Colonic mucosa (tissue), 4 donors: Measurements from ENCODE around the gene USP22. TPM values are rescaled to one million over a fixed set of nuclear protein-coding genes. Genes with fewer than 3 reads are reported as not detected.

Source experiments
- DNase-seq: peaks from one replicate; pipeline ENCODE4 v3.0.0-alpha.2; 2020
- H3K27ac ChIP-seq: fragments of 200-600 bp; one replicate; pipeline ENCODE4 v1.8.0; 2021
- H3K27me3 ChIP-seq: fragments of 200-600 bp; one replicate; pipeline ENCODE4 v1.8.0; 2021
- H3K36me3 ChIP-seq: fragments of 200-600 bp; one replicate; pipeline ENCODE4 v1.8.0; 2021
- H3K4me1 ChIP-seq: fragments of 200-600 bp; one replicate; pipeline ENCODE4 v1.8.0; 2021; ENCODE audit warnings: mild to moderate bottlenecking
- H3K4me3 ChIP-seq: fragments of 200-600 bp; one replicate; pipeline ENCODE4 v1.8.0; 2021
- H3K9ac ChIP-seq, 2 donors: one replicate each; pipeline ENCODE4 v1.7.0; 2013; ENCODE audit warnings: control low read depth in 2 of 2, low read depth in 2 of 2, low read length in 2 of 2
- H3K9me3 ChIP-seq: fragments of 200-600 bp; one replicate; pipeline ENCODE4 v1.8.0; 2021
- intact Hi-C: fragments of 100-400 bp; cut with DNase I; formaldehyde crosslinking; loops from one replicate; pipeline ENCODE4 v1.14.1; 2022
- total RNA-seq, 2 donors: library from RNA; stranded (reverse); fragmentation: NEBNext Ultra II Directional in 1 of 2; extraction: Animal tissue kit (Norgen Biotek cat#: 25700) in 1 of 2; gene quantifications; one replicate each; pipeline ENCODE4 v1.2.1, GENCODE V29; 2021
- TF ChIP-seq, protein P1 (sequence below): fragments of 200-600 bp; IDR thresholded peaks from one replicate; pipeline ENCODE4 v1.8.0; 2022; ENCODE audit warnings: antibody characterized with exemption, mild to moderate bottlenecking
- donor health status: healthy.
- donor health status: DM: no; HTN: no; CAD: no.
- donor health status: DM: no; HTN: no; CAD: no.

USP22 gene
- total RNA-seq, 2 donors from 2014 or later = 174 to 190 TPM

DNA sequence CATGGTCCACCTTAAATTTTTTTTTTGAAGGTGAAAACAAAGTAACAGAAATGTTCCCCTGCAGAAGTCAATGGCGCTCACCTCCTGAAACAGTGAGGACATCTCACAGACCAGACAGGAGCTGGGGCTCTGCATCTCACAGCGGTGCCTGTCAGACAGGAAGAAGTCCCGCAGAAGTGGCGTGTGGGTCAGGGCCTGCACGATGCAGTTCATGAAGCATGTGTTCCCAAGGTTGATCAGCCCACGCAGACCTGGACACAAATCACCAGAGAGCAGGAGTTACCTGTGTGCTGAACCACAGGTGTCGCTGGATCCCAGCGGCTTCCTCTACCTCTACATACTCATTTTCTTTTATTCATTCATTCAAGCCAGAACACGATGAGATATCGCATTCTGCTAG, 24.9 kb downstream of the USP22 start:
- Histone ChIP-seq H3K4me3 (no peak overlapping the region), H3K36me3 (peaks cover 64% of the 10 kb centered on the region), H3K27me3 (no peaks in the 10 kb centered on the region), H3K4me1 (no peaks in the 10 kb centered on the region), H3K9me3 (no peaks in the 10 kb centered on the region), H3K27ac (no peak overlapping the region), H3K9ac (no peak overlapping the region)
- intact Hi-C loops = no loop called here
- DNase-seq = no peak
- TF ChIP-seq, protein P1, sequence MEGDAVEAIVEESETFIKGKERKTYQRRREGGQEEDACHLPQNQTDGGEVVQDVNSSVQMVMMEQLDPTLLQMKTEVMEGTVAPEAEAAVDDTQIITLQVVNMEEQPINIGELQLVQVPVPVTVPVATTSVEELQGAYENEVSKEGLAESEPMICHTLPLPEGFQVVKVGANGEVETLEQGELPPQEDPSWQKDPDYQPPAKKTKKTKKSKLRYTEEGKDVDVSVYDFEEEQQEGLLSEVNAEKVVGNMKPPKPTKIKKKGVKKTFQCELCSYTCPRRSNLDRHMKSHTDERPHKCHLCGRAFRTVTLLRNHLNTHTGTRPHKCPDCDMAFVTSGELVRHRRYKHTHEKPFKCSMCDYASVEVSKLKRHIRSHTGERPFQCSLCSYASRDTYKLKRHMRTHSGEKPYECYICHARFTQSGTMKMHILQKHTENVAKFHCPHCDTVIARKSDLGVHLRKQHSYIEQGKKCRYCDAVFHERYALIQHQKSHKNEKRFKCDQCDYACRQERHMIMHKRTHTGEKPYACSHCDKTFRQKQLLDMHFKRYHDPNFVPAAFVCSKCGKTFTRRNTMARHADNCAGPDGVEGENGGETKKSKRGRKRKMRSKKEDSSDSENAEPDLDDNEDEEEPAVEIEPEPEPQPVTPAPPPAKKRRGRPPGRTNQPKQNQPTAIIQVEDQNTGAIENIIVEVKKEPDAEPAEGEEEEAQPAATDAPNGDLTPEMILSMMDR = no peak

DNA sequence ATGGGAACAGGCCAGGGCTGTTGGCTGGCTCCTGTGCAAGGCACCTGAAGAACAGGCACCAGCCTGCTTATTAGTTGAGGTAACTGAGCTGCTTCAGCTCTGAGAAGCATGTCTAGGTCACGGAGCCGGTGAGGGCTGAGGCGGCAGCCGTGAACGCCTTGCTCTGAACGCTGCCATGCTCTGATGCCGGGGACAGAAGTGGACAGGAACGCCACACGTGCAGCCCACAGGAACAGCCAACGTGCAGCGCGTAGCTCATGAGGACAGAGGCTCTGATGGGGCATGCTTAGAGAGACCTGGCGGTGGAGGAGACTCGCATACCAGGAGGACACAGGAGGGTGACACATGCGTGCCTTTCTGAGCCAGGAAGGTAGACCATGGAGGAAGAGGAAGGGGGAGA, 25.6 kb downstream of the USP22 start:
- Histone ChIP-seq H3K4me3 (no peak overlapping the region), H3K9me3 (no peaks in the 10 kb centered on the region), H3K4me1 (no peaks in the 10 kb centered on the region), H3K36me3 (peaks cover 64% of the 10 kb centered on the region), H3K27me3 (no peaks in the 10 kb centered on the region), H3K27ac (no peak overlapping the region), H3K9ac (no peak overlapping the region)
- intact Hi-C loops = no loop called here
- TF ChIP-seq, protein P1 = no peak
- no peak for DNase-seq

DNA sequence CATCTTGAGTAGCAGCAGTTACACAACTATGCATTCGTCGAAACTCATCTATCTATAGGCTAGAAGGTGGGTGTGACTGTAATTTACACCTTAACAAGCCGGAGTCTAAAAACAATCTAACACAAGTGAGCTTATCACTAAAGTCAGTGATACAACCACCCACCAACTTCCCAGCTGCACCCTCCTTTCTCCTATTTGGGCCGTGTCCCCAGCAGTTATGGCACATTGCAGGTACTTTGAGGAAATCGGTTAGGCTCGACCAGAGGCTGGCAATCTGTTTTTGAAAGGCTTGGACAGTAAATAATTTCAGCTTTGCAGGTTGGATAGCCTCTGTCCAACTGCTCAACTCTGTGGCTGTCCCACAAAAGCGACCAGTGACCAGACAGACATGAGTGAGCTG, 26.0 kb downstream of the USP22 start:
- peaks cover 64% of the 10 kb centered on the region for H3K36me3 ChIP-seq
- no peaks in the 10 kb centered on the region for H3K27me3 ChIP-seq
- no peaks in the 10 kb centered on the region for H3K4me1 ChIP-seq
- H3K9ac ChIP-seq = no peak overlapping the region
- no peaks in the 10 kb centered on the region for H3K9me3 ChIP-seq
- intact Hi-C loops = no loop called here
- H3K27ac ChIP-seq = no peak overlapping the region
- TF ChIP-seq, protein P1 = no peak
- no peak for DNase-seq
- H3K4me3 ChIP-seq = no peak overlapping the region

DNA sequence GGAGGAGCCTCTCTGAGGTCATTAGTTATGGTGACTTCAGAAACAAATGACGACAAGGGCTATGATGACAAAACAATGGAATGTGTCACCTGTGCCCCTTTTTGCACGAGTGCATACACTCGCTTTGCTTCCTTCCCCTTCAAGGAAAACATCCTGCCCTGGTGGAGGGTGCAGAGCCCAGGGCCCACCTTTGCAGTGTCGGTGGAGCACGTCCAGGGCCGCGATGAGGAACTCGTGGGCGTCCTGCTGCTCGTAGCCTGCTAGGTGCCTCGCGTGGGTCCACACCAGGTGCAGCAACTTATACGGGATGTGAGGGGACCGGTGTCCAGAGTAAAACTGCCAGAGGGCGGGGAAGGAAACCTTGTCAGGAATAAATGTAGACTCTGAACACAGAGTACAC, 27.2 kb downstream of the USP22 start:
- H3K9ac ChIP-seq = no peak overlapping the region
- DNase-seq = no peak
- H3K36me3 ChIP-seq = peaks cover 67% of the 10 kb centered on the region
- H3K9me3 ChIP-seq = no peaks in the 10 kb centered on the region
- no peak overlapping the region for H3K27ac ChIP-seq
- intact Hi-C loops = no loop called here
- H3K4me3 ChIP-seq = no peak overlapping the region
- no peaks in the 10 kb centered on the region for H3K27me3 ChIP-seq
- TF ChIP-seq, protein P1 = no peak
- H3K4me1 ChIP-seq = no peaks in the 10 kb centered on the region

DNA sequence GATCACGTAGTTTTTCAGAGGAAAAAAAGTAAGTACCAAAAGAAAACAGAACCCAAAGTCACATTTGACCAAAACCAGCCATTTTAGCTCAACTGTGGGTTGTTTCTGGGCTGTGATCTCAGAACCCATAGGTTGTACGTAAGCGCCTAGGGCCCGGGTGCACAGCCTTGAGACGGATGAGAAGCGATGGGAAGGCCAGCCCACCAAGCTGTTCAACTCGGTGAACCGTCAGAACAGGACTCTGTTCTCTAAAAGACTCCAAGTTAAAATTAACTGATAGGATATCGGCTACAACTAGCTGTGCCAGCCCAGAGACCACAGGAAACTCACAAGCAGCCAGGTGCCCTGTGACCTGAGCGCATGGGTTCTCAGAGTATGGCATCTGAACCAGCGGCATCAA, 28.3 kb downstream of the USP22 start:
- TF ChIP-seq, protein P1 = no peak
- H3K27me3 ChIP-seq = no peaks in the 10 kb centered on the region
- no peak overlapping the region for H3K9ac ChIP-seq
- H3K4me1 ChIP-seq = no peaks in the 10 kb centered on the region
- no peak overlapping the region for H3K4me3 ChIP-seq
- intact Hi-C loops = no loop called here
- H3K27ac ChIP-seq = no peak overlapping the region
- H3K9me3 ChIP-seq = no peaks in the 10 kb centered on the region
- DNase-seq = no peak
- peaks cover 67% of the 10 kb centered on the region for H3K36me3 ChIP-seq

DNA sequence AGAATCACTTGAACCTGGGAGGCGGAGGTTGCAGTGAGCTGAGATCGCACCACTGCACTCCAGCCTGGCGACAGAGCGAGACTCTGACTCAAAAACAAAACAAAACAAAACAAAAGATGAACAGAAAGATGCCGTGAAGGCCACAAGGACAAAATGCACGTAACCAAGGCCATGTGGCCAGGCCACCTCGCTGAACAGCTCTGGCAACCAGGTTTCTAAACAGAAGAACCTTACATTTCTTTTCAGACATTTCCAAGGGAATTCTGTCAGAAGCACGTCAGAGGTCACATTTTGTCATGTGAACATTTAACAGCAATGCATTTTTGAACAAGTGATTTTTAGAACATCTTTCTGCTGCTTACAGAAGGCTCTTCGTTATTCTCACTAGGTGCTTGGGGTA, 28.8 kb downstream of the USP22 start:
- no peak overlapping the region for H3K9ac ChIP-seq
- DNase-seq = no peak
- H3K27ac ChIP-seq = no peak overlapping the region
- intact Hi-C loops = no loop called here
- TF ChIP-seq, protein P1 = no peak
- no peaks in the 10 kb centered on the region for H3K9me3 ChIP-seq
- no peak overlapping the region for H3K4me3 ChIP-seq
- H3K4me1 ChIP-seq = no peaks in the 10 kb centered on the region
- peaks cover 68% of the 10 kb centered on the region for H3K36me3 ChIP-seq
- H3K27me3 ChIP-seq = no peaks in the 10 kb centered on the region
